KMS-11 (cell line): ENCODE data around the gene FAAP100.

Experiments used
- H2AFZ ChIP-seq: fragments of 200-600 bp; sonication (generic); 2 replicates; pipeline ENCODE4 v1.6.1; 2016; ENCODE audit warnings: antibody characterized with exemption, mixed run types, low read depth
- H3K27ac ChIP-seq: fragments of 200-600 bp; sonication (generic); 2 replicates; pipeline ENCODE4 v1.6.1; 2016; ENCODE audit warnings: mild to moderate bottlenecking, mixed run types
- H3K27me3 ChIP-seq: fragments of 200-600 bp; sonication (generic); 2 replicates; pipeline ENCODE4 v1.6.1; 2017; ENCODE audit warnings: mild to moderate bottlenecking, low read depth, mixed run types, moderate library complexity; ENCODE audit not compliant: insufficient read depth
- H3K36me3 ChIP-seq: fragments of 200-600 bp; sonication (generic); 2 replicates; pipeline ENCODE4 v1.6.1; 2017; ENCODE audit warnings: mild to moderate bottlenecking, mixed run types; ENCODE audit not compliant: insufficient read depth
- H3K4me1 ChIP-seq: fragments of 200-600 bp; sonication (generic); 2 replicates; pipeline ENCODE4 v1.6.1; 2016; ENCODE audit warnings: mild to moderate bottlenecking, low read depth, mixed run types; ENCODE audit not compliant: poor library complexity, severe bottlenecking
- H3K4me2 ChIP-seq: fragments of 200-600 bp; sonication (generic); 2 replicates; pipeline ENCODE4 v1.7.0; 2016; ENCODE audit warnings: mild to moderate bottlenecking, mixed run types
- H3K4me3 ChIP-seq: fragments of 200-600 bp; sonication (generic); IDR thresholded peaks from 2 replicates; pipeline ENCODE4 v1.6.1; 2017; ENCODE audit warnings: low read depth, low read length, mixed read lengths; ENCODE audit not compliant: insufficient read depth
- H3K79me2 ChIP-seq: fragments of 200-600 bp; sonication (generic); 2 replicates; pipeline ENCODE4 v1.6.1; 2016; ENCODE audit warnings: low read depth, mixed run types; ENCODE audit not compliant: insufficient read depth
- H3K9ac ChIP-seq: fragments of 200-600 bp; sonication (generic); 2 replicates; pipeline ENCODE4 v1.6.1; 2016; ENCODE audit warnings: mild to moderate bottlenecking, mixed run types
- H4K20me1 ChIP-seq: fragments of 200-600 bp; sonication (generic); 2 replicates; pipeline ENCODE4 v1.6.1; 2016; ENCODE audit warnings: mild to moderate bottlenecking, mixed run types; ENCODE audit not compliant: insufficient read depth
- CTCF ChIP-seq: fragments of 200-600 bp; sonication (generic); conservative IDR thresholded peaks from 2 replicates; pipeline ENCODE4 v1.6.1; 2017; ENCODE audit warnings: low read depth, mild to moderate bottlenecking, antibody characterized with exemption, low read length, moderate library complexity, mixed read lengths

FAAP100 gene

GRCh38 chr17:81519284-81520020, 32.7 kb downstream of the FAAP100 start:
- no peak for TF ChIP-seq CTCF
- H3K4me3 ChIP-seq: no peak overlapping the region
- H3K4me1 ChIP-seq: peaks cover 7% of the 10 kb centered on the region
- H3K27ac ChIP-seq: no peak overlapping the region
- no peaks in the 10 kb centered on the region for H4K20me1 ChIP-seq
- H3K79me2 ChIP-seq: no peaks in the 10 kb centered on the region; the same call in 1 of the 2 replicates
- no peak overlapping the region for H2AFZ ChIP-seq
- H3K9ac ChIP-seq: no peak overlapping the region
- H3K4me2 ChIP-seq: no peak overlapping the region
- H3K27me3 ChIP-seq: peaks cover 19% of the 10 kb centered on the region; the same call in 1 of the 2 replicates
- H3K36me3 ChIP-seq: no peaks in the 10 kb centered on the region

GRCh38 chr17:81518785-81519283, 33.3 kb downstream of the FAAP100 start:
- Histone ChIP-seq H3K27me3 (peaks cover 15% of the 10 kb centered on the region; the same call in 1 of the 2 replicates), H3K4me1 (peaks cover 7% of the 10 kb centered on the region), H3K9ac (no peak overlapping the region), H4K20me1 (no peaks in the 10 kb centered on the region), H3K36me3 (no peaks in the 10 kb centered on the region), H3K27ac (no peak overlapping the region), H3K4me3 (no peak overlapping the region), H3K79me2 (no peaks in the 10 kb centered on the region; the same call in 1 of the 2 replicates), H2AFZ (no peak overlapping the region), H3K4me2 (no peak overlapping the region)
- TF ChIP-seq CTCF: no peak

- no peaks in the 10 kb centered on the region for H4K20me1 ChIP-seq
- H3K27me3 ChIP-seq: peaks cover 14% of the 10 kb centered on the region; the same call in 1 of the 2 replicates
- H3K4me1 ChIP-seq: peaks cover 7% of the 10 kb centered on the region
- H3K36me3 ChIP-seq: no peaks in the 10 kb centered on the region
- no peak for TF ChIP-seq CTCF
- no peak overlapping the region for H3K4me2 ChIP-seq
- H3K9ac ChIP-seq: no peak overlapping the region
- H3K79me2 ChIP-seq: no peaks in the 10 kb centered on the region; the same call in 1 of the 2 replicates
- H3K27ac ChIP-seq: no peak overlapping the region
- H2AFZ ChIP-seq: no peak overlapping the region
- H3K4me3 ChIP-seq: no peak overlapping the region
Measured at GRCh38 chr17:81518113-81518784, 33.9 kb downstream of the FAAP100 start.

GRCh38 chr17:81517339-81518112, 34.6 kb downstream of the FAAP100 start:
- H3K36me3 ChIP-seq: no peaks in the 10 kb centered on the region
- H3K4me3 ChIP-seq: no peak overlapping the region
- peaks cover 10% of the 10 kb centered on the region; the same call in 1 of the 2 replicates for H3K27me3 ChIP-seq
- H3K27ac ChIP-seq: no peak overlapping the region
- H2AFZ ChIP-seq: no peak overlapping the region
- H3K4me2 ChIP-seq: no peak overlapping the region
- no peaks in the 10 kb centered on the region; the same call in 1 of the 2 replicates for H4K20me1 ChIP-seq
- no peak for TF ChIP-seq CTCF
- peaks cover 7% of the 10 kb centered on the region for H3K4me1 ChIP-seq
- no peak overlapping the region for H3K9ac ChIP-seq
- H3K79me2 ChIP-seq: no peaks in the 10 kb centered on the region; the same call in 1 of the 2 replicates
